NCI-H2107 treated with DMSO at 0.1 percent for 48 hours (cell line): ENCODE results near the gene GET3.

Experiments
- DNase-seq: peaks from one replicate; lab custom pipeline; 2025; ENCODE audit not compliant: unreplicated experiment; lab: John Stamatoyannopoulos, UW

GET3 gene

DNA sequence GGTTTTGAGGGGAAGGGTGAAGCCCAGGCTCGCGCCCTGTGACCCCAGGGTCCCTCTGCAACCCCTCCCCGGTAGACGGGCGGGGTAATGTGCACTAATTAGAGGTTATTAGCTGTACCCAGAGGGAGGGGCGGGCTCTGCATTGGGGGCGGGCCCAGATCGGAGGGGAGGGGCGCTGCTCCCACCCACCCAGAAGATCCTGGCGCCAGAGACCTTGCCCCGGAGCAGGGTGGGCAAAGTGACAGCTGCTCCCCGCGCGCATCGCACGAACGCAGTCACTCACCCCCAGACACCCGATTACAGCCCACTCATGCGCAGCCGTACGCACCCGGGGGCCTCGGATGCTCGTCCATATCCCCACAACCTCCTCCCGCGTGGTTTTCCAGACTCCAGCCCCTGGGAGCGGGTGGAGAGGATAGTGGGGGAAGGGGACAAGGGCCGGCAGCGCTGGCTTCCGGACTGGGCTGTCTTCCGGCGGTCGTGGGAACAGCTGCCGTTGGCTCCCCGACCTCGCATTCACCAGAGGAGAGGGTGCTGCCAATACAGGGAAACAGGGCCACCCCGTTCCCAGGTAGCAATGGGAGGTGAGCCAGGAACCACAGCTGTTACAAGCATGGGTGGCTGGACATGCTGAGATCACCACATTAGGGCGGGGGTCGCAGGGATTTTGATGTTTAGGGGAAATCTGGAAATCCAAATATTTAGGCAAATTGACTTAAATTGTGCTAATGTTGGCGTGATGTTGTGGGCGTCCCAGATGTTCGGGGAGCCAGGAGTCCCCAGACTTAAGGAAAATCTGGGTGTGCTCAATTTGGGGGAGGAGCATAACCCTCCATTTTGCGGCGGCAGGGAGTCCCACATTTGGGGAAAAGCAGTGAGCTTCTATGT, 41.0 kb downstream of the GET3 start:
- DNase-seq = peak; percentile 65

DNA sequence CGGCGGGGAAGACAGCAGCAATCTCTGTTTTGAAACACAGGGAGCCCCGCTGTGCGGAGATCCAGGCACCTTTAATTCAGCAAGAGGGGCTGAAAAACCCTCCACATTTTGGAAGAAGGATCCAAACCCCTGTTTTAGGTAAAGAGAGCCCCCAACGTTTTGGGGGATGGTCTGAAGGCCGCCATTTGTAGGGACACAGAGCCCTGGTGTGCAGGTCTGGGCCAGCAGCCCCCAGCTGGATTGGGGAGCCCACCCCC, 41.5 kb downstream of the GET3 start:
- no peak for DNase-seq

DNA sequence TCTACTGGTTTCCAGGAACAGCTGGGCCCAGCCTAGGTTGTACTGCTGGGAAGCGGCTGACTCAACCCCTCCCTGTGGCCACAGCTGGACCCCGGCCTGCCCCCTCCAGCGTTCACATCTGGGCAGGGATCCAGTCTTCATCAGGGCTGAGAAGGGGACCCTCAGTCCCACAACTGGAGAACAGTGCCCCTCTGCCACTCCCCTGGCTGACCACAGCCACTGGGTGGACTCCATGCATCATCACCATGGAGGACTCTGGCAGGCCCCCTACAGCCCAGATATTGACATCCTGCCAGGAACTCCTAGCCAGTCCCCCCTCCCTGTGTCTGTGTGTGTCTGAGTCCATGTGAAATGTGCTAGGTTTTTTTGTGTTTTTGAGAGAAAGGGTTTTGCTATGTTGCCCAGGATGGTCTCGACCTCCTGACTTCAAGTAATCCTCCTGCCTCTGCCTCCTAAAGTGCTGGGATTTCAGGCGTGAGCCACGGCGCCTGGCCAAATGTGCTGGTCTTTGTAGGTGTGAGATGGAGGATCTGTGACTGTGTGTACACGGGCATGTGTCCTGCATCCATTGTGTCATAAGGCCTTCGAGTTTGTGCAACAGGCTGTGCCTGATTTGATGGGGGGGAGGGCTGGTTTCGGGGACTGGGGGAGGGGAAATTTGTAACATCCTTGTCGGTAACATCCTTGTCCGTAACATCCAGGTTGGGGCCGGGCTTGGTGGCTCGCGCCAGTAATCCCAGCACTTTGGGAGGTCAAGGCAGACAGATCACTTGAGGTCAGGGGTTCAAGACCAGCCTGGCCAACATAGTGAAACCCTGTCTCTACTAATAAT, 42.1 kb downstream of the GET3 start:
- DNase-seq = peak; percentile 25

DNA sequence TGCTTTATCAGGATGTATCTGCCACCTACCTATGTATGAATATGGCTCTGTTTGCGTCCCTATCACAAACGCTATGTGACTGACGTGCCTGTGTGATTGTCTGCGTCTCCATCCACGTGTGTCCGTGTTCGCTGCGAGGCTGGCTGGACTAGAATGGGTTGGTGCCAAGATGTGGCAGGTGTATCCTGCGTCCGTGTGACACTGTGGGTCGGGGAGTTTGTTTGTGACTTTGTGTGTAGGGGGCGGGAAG, 44.8 kb downstream of the GET3 start:
- no peak for DNase-seq

DNA sequence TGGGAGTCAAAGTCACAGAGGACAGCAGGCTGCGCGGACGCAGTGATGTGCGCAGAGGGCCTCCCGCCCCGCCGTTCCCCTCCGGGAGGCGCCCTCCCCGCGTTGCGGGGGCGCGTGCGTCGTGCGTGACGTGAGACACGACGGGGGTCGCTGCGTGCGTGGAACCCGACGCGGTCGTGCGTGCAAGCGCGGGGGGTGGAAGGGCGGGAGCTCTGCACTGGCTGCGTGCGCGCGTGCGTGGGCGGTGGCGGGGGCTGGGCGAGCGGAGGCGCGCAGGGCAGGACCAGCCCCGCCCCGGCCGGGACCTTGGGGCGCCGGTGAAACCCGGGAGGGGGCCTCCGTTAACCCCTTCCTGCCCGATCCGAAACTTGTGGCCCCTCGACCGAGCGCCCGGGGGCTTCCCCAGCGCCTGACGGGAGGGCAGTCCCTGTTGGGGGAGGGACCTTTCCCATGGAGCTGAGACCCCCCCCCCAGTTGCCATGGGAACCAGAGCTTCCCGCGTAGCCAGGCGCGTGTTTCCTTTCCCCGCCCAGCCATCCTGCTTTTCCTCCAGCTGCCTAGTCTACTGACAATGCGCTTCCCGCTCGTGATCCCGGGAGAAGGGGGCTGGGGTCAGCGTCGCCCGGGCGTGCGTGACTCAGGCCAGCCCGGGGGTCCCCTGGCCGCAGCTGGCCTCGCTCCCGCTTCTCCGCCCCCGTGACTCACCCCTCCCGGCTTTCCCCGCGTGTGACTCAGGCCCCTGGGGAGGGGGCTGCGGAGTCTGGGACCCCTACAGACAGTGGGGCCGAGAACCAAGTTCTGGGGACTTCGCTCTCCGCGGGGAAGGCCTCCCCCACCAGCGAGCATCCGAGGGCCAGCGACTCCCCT, 45.4 kb downstream of the GET3 start:
- peak; percentile 40 for DNase-seq

DNA sequence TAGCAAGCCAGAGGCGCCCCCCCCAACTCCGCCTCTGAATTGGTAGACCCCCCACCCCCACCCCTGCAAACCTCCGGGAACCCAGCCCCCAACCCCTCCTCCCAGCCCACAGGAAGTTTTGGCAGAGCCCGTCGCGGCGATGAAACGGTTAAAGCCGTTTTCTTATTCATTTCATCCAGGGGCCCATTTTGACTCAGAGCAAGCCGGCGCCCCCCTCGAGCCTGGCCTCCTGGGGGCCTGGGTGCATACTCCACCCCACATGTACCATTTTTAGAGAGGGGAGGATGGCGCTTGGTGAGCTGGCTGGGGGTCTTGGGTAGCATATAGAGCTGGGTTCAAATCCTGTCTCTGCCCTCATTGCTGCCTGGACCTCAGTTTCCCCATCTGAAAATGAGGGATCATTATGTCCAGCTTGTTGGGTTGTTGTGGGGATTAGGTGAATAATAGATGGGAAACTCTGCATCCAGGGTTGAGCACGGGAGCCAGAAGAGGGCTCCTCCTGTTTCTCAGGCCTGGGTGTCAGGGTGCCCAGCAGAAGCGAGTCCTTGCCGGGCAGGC, 46.1 kb downstream of the GET3 start:
- DNase-seq = no peak

DNA sequence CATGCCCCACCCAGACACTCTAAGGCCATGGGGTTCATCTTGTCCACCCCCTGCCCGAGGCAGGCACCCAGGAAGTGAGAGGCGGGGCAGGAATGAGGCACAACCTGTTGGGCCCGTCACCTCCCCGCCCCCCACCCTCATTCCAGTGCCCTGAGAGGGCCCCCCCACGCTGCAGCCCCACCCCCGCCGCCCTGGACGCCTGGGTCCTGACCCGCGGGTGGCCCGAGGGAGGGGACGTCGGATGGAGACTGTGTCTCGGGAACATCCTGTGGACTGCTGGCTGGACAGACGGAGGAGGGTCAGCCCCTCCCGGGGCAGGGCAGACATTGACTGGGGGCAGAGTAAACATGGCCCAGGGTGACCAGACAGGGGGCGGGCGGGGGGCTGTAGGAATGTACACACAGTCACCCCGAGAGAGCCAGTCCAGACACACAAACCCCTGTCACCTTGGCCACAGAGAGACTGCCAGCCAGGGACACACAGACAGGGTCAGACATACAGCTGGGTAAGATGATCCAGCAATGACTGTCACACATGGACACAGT, 46.6 kb downstream of the GET3 start:
- no peak for DNase-seq

DNA sequence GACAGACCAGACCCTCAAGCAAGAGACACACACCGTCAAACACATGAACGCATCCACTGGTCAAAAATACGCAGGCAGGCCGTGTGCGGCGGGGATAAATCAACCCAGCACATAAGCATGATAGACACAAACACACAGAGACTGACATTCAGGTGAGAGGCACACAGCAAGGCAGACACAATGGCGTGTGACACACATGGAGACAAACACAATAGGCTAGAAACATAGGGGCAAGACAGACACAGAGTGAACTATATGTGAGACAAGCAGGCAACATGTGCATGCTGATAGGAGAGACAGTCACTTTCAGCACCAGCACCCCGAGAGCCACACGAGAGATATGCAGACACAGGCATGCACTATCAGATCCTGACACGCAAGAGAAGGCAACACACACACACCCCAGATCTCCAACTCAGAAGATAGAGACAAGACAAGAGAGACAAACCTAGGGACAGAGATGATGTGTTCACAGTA, 47.1 kb downstream of the GET3 start:
- DNase-seq = no peak

DNA sequence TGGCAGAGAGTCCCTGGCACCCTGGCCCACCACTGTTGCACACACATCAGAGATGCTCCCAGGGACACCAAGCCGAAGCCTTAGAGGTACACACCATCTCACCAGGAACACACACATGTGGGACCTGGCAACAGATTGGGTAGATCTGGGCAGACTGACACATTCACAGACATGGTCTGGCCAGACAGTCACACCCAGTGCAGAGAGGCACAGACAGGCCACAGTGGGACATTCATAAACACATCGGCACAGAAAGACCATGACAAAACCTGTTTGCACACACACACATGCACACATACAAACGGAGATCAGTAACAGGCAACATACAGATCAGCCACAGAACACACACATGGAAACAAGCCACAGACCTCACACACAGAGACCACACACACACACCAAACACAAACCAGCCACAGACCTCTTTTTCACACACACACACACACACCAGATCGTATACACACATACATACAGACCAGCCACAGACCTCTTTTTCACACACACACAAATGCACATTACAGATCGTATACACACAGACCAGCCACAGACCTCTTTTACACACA, 47.7 kb downstream of the GET3 start:
- DNase-seq = no peak

GRCh38 chr19:12785431-12786031, 48.2 kb downstream of the GET3 start:
- no peak for DNase-seq

GRCh38 chr19:12786141-12786870, 49.0 kb downstream of the GET3 start:
- no peak for DNase-seq

DNA sequence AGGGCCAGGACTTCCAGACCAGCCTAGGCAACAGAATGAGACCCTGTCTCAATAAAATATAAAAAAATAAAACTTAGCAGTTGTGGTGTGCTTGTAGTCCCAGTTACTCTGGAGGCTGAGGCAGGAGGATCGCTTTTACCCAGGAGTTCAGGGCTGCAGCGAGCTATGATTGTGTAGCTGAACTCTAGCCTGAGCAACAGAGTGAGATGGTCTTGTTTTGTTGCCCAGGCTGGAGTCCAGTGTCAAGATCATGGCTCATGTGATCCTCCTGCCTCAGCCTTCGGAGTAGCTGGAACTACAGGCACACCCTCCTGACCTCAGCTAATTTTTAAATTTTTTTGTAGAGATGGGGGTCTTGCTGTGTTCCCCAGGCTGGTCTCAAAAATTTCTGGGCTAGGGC, 49.7 kb downstream of the GET3 start:
- DNase-seq = no peak

DNA sequence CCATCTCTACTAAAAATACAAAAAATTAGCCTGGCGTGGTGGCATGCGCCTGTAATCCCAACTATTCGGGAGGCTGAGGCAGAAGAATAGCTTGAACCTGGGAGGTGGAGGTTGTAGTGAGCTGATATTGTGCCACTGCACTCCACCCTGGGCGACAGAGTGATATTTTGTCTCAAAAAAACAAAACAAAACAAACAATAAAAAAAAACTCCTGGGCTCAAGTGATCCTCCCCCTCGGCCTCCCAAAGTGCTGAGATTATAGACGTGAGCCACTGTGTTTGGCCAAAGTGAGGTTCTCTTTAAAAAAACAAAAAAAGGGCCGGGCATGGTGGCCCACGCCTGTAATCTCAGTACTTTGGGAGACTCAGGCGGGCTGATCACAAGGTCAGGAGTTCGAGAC, 50.2 kb downstream of the GET3 start:
- DNase-seq = no peak

GRCh38 chr19:12788042-12788681, 50.9 kb downstream of the GET3 start:
- no peak for DNase-seq

DNA sequence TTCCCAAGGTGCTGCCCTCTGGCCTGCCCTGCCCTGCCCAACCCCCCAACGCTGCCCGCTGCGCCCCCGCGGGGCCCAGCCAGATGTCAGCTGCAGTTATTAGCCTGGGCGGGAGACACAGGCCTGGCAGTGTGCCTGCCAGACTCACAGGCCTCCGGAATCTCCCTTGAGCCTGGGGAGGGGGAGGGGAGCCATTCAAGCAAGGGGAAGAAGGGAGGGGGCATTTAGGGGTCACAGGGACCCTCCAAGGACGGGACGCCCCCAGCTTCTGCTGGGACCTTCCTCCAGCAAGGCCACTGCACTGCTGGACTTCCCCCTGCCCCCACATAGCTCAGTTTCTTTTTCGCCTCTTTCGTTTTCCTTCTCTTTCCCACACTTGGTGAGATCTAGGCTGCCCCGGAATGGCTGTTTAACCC, 51.4 kb downstream of the GET3 start:
- DNase-seq = peak; percentile 34

- DNase-seq = no peak
Observed at GRCh38 chr19:12789098-12789903, 52.0 kb downstream of the GET3 start.

- peak; percentile 85 for DNase-seq
Observed at GRCh38 chr19:12789904-12790619, 52.8 kb downstream of the GET3 start.
